SK-N-SH treated with all-trans-retinoic acid at 6 μM for 48 hours (cell line): ENCODE data around the gene ADGRA3.

Experiments used
- ATAC-seq: fragments of 200-7000 bp; cut with Tn5 transposase; 3 replicates; pipeline ENCODE4 v1.9.1; 2020; ENCODE audit warnings: mild to moderate bottlenecking, moderate library complexity
- ARNTL ChIP-seq: fragments of 450-650 bp; formaldehyde crosslinking; IDR thresholded peaks from 2 replicates; pipeline ENCODE4 v1.5.0; 2020; ENCODE audit warnings: low read depth, mild to moderate bottlenecking, moderate library complexity, borderline replicate concordance
- BACH2 ChIP-seq: fragments of 250-450 bp; sonication (Bioruptor Pico); IDR thresholded peaks from 2 replicates; pipeline ENCODE4 v1.9.0; 2021; ENCODE audit warnings: mild to moderate bottlenecking, borderline replicate concordance
- CREB5 ChIP-seq: fragments of 250-450 bp; sonication (Bioruptor Pico); IDR thresholded peaks from 2 replicates; pipeline ENCODE4 v1.5.1; 2020; ENCODE audit warnings: low read depth, mild to moderate bottlenecking, moderate library complexity
- CSDC2 ChIP-seq: fragments of 250-450 bp; sonication (Bioruptor Pico); IDR thresholded peaks from 2 replicates; pipeline ENCODE4 v1.5.0; 2020; ENCODE audit warnings: mild to moderate bottlenecking, moderate library complexity
- CSRNP3 ChIP-seq: fragments of 250-450 bp; sonication (Bioruptor Pico); IDR thresholded peaks from 2 replicates; pipeline ENCODE4 v1.5.1; 2021; ENCODE audit warnings: mild to moderate bottlenecking, moderate library complexity
- ESRRG ChIP-seq: fragments of 250-450 bp; sonication (Bioruptor Pico); IDR thresholded peaks from 2 replicates; pipeline ENCODE4 v1.6.1; 2021; ENCODE audit warnings: mild to moderate bottlenecking
- RARB ChIP-seq: fragments of 250-450 bp; sonication (Bioruptor Pico); IDR thresholded peaks from 2 replicates; pipeline ENCODE4 v1.8.0; 2021; ENCODE audit warnings: mild to moderate bottlenecking, moderate library complexity
- SNAI2 ChIP-seq: fragments of 250-450 bp; sonication (Bioruptor Pico); IDR thresholded peaks from 2 replicates; pipeline ENCODE4 v1.5.0; 2020; ENCODE audit warnings: mild to moderate bottlenecking, moderate library complexity
- TCF4 ChIP-seq: fragments of 250-450 bp; sonication (Bioruptor Pico); IDR thresholded peaks from 2 replicates; pipeline ENCODE4 v1.8.0; 2021; ENCODE audit warnings: mild to moderate bottlenecking, moderate library complexity, borderline replicate concordance
- TOX ChIP-seq: fragments of 250-450 bp; sonication (Bioruptor Pico); IDR thresholded peaks from 2 replicates; pipeline ENCODE4 v1.8.0; 2021; ENCODE audit warnings: mild to moderate bottlenecking, moderate library complexity, borderline replicate concordance
- TSHZ2 ChIP-seq: fragments of 250-450 bp; sonication (Bioruptor Pico); IDR thresholded peaks from 2 replicates; pipeline ENCODE4 v1.5.0; 2020; ENCODE audit warnings: mild to moderate bottlenecking, moderate library complexity
- ZFP3 ChIP-seq: fragments of 250-450 bp; sonication (Bioruptor Pico); IDR thresholded peaks from 2 replicates; pipeline ENCODE4 v1.5.0; 2020; ENCODE audit warnings: mild to moderate bottlenecking, moderate library complexity
- ZFP30 ChIP-seq: fragments of 450-650 bp; formaldehyde crosslinking; IDR thresholded peaks from 2 replicates; pipeline ENCODE4 v1.5.0; 2022; ENCODE audit warnings: mild to moderate bottlenecking, moderate library complexity
- ZNF565 ChIP-seq: fragments of 450-650 bp; formaldehyde crosslinking; conservative IDR thresholded peaks from 2 replicates; pipeline ENCODE4 v1.5.0; 2020; ENCODE audit warnings: low read depth, mild to moderate bottlenecking, moderate library complexity
- ZNF8 ChIP-seq: fragments of 450-650 bp; formaldehyde crosslinking; IDR thresholded peaks from 2 replicates; pipeline ENCODE4 v1.5.0; 2020; ENCODE audit warnings: mild to moderate bottlenecking, moderate library complexity
- TF ChIP-seq, protein P1 (sequence below): fragments of 250-450 bp; sonication (Bioruptor Pico); IDR thresholded peaks from 2 replicates; pipeline ENCODE4 v1.8.0; 2021; ENCODE audit warnings: low read depth, mild to moderate bottlenecking, moderate library complexity, borderline replicate concordance
- TF ChIP-seq, protein P2 (sequence below): fragments of 250-450 bp; sonication (Bioruptor Pico); IDR thresholded peaks from 2 replicates; pipeline ENCODE4 v1.8.0; 2020; ENCODE audit warnings: mild to moderate bottlenecking, moderate library complexity, borderline replicate concordance

The ADGRA3 gene, protein sequence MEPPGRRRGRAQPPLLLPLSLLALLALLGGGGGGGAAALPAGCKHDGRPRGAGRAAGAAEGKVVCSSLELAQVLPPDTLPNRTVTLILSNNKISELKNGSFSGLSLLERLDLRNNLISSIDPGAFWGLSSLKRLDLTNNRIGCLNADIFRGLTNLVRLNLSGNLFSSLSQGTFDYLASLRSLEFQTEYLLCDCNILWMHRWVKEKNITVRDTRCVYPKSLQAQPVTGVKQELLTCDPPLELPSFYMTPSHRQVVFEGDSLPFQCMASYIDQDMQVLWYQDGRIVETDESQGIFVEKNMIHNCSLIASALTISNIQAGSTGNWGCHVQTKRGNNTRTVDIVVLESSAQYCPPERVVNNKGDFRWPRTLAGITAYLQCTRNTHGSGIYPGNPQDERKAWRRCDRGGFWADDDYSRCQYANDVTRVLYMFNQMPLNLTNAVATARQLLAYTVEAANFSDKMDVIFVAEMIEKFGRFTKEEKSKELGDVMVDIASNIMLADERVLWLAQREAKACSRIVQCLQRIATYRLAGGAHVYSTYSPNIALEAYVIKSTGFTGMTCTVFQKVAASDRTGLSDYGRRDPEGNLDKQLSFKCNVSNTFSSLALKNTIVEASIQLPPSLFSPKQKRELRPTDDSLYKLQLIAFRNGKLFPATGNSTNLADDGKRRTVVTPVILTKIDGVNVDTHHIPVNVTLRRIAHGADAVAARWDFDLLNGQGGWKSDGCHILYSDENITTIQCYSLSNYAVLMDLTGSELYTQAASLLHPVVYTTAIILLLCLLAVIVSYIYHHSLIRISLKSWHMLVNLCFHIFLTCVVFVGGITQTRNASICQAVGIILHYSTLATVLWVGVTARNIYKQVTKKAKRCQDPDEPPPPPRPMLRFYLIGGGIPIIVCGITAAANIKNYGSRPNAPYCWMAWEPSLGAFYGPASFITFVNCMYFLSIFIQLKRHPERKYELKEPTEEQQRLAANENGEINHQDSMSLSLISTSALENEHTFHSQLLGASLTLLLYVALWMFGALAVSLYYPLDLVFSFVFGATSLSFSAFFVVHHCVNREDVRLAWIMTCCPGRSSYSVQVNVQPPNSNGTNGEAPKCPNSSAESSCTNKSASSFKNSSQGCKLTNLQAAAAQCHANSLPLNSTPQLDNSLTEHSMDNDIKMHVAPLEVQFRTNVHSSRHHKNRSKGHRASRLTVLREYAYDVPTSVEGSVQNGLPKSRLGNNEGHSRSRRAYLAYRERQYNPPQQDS (N-terminal part only)

GRCh38 chr4:22515888-22516541 is at the start of gene ADGRA3:
ADGRA3 (minus strand) TSS chr4:22516066; CDS start chr4:22515784, 282 bp downstream.
- TF ChIP-seq ZFP30 (CRISPR knock-in tag), result 0 out of 2 replicates have a peak, but pooled peaks have one; percentile 28
- TF ChIP-seq CSDC2, result 0 out of 2 replicates have a peak, but pooled peaks have one; percentile 20
- TF ChIP-seq ZNF565, result no peak
- ATAC-seq, result peak; percentile 82

DNA sequence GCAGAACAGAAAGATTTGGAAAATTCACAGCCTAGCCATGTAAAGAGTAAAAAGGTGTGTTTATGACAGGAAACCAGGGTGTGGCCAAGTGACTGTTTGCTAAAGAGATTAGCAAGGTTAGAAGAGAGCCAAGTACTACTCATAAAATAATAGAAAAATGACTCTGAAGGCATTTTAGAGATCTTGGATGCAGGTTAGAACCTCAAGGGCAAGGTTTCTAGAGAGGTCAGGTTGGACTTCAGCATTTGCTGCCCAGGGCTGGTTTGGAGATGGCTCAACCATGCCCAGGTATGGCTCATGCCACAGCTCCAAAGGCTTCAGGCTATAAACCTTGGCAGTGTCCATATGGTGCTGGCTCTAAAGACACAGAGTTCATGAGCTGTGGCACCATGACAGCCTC is 40.6 kb upstream of the ADGRA3 start:
- no peak for ATAC-seq
- no peak for TF ChIP-seq TOX (CRISPR knock-in tag)
- TF ChIP-seq SNAI2 (CRISPR knock-in tag), result no peak
- no peak for TF ChIP-seq ZFP30 (CRISPR knock-in tag)
- TF ChIP-seq, protein P1, sequence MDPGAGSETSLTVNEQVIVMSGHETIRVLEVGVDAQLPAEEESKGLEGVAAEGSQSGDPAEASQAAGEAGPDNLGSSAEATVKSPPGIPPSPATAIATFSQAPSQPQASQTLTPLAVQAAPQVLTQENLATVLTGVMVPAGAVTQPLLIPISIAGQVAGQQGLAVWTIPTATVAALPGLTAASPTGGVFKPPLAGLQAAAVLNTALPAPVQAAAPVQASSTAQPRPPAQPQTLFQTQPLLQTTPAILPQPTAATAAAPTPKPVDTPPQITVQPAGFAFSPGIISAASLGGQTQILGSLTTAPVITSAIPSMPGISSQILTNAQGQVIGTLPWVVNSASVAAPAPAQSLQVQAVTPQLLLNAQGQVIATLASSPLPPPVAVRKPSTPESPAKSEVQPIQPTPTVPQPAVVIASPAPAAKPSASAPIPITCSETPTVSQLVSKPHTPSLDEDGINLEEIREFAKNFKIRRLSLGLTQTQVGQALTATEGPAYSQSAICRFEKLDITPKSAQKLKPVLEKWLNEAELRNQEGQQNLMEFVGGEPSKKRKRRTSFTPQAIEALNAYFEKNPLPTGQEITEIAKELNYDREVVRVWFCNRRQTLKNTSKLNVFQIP (CRISPR knock-in tag), result no peak
- TF ChIP-seq, all 23 proteins: peak for 0

DNA sequence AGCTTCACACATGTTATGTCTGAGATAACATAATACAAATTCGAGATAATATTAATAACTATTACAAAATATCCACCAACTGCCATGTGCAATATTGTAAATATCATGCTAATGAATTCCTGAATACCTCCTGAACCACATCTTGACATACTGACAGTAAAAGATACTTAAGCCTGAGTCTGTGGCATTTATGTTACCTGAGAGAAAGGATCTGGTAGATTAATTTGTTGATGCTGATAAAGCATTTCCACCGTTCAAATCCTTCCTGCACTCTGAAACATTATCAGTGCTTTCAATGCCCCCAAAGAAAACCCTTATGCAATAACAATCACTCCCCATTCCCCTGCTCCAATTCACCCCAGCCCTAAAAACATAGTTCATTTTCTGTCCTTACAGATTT is 38.8 kb upstream of the ADGRA3 start:
- ATAC-seq, result no peak
- TF ChIP-seq ZNF565 (no peak), CSDC2 (no peak), ARNTL (CRISPR knock-in tag) (no peak), ZNF8 (CRISPR knock-in tag) (no peak), TOX (CRISPR knock-in tag) (no peak), ZFP3 (CRISPR knock-in tag) (no peak), RARB (CRISPR knock-in tag) (no peak), BACH2 (CRISPR knock-in tag) (no peak), ESRRG (no peak), SNAI2 (CRISPR knock-in tag) (no peak), CREB5 (CRISPR knock-in tag) (no peak)
- TF ChIP-seq, protein P2, sequence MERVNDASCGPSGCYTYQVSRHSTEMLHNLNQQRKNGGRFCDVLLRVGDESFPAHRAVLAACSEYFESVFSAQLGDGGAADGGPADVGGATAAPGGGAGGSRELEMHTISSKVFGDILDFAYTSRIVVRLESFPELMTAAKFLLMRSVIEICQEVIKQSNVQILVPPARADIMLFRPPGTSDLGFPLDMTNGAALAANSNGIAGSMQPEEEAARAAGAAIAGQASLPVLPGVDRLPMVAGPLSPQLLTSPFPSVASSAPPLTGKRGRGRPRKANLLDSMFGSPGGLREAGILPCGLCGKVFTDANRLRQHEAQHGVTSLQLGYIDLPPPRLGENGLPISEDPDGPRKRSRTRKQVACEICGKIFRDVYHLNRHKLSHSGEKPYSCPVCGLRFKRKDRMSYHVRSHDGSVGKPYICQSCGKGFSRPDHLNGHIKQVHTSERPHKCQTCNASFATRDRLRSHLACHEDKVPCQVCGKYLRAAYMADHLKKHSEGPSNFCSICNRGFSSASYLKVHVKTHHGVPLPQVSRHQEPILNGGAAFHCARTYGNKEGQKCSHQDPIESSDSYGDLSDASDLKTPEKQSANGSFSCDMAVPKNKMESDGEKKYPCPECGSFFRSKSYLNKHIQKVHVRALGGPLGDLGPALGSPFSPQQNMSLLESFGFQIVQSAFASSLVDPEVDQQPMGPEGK (CRISPR knock-in tag), result no peak
- TF ChIP-seq, all 23 proteins: peak for 0

DNA sequence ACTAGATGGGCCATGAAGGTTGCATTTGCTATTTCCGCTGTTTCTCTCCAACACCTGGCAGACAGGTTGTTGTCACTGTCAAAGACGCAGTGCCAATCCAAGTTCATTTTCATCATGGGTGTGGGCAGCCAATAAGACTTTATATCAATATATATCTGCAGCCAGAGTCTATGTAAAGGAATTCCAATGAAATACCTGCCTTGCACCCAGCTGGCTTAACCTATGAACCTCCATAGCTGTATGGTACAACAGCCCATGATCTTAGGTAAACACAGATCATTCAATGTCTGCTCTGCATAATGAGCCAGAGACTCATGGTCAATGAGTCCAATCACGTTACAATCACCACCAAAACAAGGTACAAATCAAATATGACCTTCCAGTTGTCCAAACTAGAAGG is 37.7 kb upstream of the ADGRA3 start:
- ATAC-seq, result no peak
- TF ChIP-seq CSDC2 (no peak), TSHZ2 (no peak), TOX (CRISPR knock-in tag) (no peak), ZFP30 (CRISPR knock-in tag) (no peak), ZFP3 (CRISPR knock-in tag) (no peak), ZNF8 (CRISPR knock-in tag) (no peak), TCF4 (no peak), CREB5 (CRISPR knock-in tag) (no peak), RARB (CRISPR knock-in tag) (no peak), BACH2 (CRISPR knock-in tag) (no peak), CSRNP3 (no peak), ESRRG (no peak)
